ENCODE results near the gene SLC2A6.

DNA sequence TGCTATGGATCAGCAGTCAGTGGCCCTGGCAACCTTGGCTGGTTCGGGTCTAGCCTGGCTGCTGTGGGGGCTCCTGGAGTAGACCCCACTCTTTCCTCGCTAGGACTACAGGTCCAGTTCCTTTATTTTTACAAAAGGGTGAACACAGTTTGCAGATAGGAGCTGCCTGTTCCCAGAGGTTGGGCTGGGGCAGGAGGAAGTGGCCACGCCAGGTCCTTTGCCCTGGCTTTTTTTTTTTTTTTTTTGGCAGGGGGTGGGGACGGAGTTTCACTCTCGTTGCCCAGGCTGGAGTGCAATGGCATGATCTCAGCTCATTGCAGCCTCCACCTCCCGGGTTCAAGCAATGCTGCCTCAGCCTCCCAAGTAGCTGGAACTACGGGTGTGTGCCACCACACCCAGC is 7.9 kb downstream of the SLC2A6 start:
- TF ChIP-seq POLR2AphosphoS5 (IDR thresholded peaks at IDR 0.05; ENCODE audit: low read depth, low read length) (no peak), POLR2A (IDR thresholded peaks at IDR 0.05; ENCODE audit: low read depth, low read length) (no peak)

Data from GM12891 (cell line).